Right renal pelvis (tissue), 4 donors: Measurements from ENCODE around the gene KCNA1. TPM values are rescaled to one million over a fixed set of nuclear protein-coding genes. Genes with fewer than 3 reads are reported as not detected.

Experiments
- DNase-seq, 4 donors: peaks; one replicate each; pipeline ENCODE4 v3.0.0-alpha.2; 2013; ENCODE audit warnings: low read depth in 4 of 4, low spot score in 3 of 4, missing footprints in 1 of 4
- polyA plus RNA-seq, 4 donors: library from polyadenylated mRNA; unstranded; fragments of 120-200 nt; gene quantifications; one replicate each; pipeline ENCODE4 v1.2.1, GENCODE V29; 2013; ENCODE audit not compliant: insufficient read length in 4 of 4

The KCNA1 gene
- polyA plus RNA-seq, 4 donors = 0.08 to 0.36 (median 0.13) TPM

- DNase-seq = no peak
Measured at GRCh38 chr12:4958697-4959375, 49.1 kb downstream of the KCNA1 start.

- DNase-seq = no peak
Measured at GRCh38 chr12:4959381-4959780, 49.7 kb downstream of the KCNA1 start.

- DNase-seq = no peak
Measured at GRCh38 chr12:4960030-4960429, 50.3 kb downstream of the KCNA1 start.

DNA sequence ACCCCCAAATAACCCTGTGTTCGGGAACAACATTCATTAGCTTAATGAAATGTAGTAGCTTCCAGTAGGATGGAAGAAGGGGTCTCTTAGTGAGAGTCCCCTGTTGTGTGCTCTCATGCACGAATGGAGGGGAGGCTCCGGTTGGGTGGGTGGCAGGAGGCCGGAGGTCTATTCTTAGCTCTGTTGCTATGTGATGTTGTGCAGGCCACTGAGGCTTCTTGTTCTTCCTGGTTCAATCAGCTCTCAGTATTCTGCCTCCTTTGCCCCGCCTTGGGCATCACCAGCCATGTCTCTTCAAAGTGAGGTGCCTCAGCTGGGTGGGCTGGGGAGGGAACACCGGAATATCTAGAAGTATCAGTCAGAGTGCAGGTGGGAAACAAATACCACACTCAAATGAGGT, 50.8 kb downstream of the KCNA1 start:
- no peak for DNase-seq

DNA sequence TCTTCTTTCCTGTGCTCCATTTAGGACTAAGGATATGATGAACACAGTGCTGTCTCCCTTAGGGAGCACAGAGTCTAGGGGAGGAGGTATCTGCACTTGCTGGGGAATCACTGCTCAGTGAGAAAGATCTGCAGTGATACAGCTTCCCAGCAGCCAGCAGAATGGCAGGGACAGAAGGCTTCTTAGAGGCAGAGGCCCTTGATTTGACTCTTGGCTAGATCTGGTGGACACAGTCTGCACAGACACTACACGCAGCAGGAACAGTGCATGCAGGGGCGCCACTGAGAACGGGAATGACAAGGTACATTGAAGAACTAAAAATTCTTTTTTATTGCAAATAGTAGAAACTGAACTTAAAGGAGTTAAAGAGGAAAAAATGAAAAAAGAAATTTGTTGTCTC, 51.6 kb downstream of the KCNA1 start:
- DNase-seq = no peak

DNA sequence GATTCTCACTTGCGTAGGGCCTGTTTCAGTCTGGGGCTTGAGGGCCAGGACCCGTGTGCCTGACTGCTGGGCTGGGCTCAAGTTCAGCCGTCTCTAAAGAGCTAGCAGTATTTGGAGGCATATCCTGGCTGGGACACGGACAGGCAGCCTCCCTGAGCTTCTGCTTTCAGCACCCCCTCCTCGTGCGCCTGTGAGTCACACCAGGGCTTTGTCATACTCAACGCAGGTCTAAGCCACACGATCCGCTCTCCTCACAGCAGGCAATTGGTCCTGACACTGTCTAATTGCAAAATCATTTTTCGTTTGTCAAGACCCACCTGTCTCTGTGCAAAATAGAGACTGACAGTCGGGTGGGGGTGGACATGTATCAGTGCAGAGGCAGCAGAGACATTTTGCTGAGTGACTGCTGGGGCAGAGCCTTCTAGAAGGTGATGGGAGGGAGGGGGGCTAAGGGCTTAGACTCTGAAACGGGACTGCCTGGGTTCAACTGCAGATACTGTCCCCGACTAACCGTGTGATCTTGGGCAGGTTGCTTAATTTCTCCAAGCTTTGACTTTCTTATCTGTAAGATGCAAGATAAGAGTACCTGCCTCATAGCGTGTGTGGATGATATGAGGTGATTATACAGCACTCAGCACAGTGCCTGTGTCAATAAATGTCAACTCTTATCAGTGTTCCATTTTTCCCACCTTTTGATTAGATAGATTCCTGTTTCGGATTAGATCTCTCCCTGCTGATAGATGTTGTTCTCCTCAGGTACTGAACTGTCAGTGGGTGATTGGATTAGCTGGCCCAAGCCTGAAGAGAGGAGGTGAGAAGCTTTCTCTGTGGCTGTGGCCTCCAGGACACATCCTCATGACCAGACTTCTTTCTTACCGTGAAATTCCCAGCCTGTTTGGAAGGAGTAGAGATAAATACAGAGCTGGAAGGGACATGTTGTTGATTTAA, 53.1 kb downstream of the KCNA1 start:
- no peak for DNase-seq

Other genes starting within 250 kb of the KCNA1 start
- gene GALNT8, start 189.5 kb upstream of the KCNA1 start, polyA plus RNA-seq = 1 to 10 TPM; 2.7 to 3.3 (median 3.1) TPM
- gene KCNA5, start 134.0 kb downstream of the KCNA1 start, polyA plus RNA-seq = 1 to 10 TPM; 2.1 to 2.9 (median 2.5) TPM